GM20000 (cell line): Measurements from ENCODE around the gene S100A2.
A peak's percentile ranks its signal among the peaks of the same experiment; 100 is the strongest.

ENCODE experiments used
- DNase-seq: peaks from one replicate; pipeline ENCODE4 v3.0.0; 2012; ENCODE audit warnings: low spot score
- CTCF ChIP-seq: IDR thresholded peaks from 2 replicates; pipeline ENCODE4 v1.5.1; 2012; ENCODE audit warnings: mild to moderate bottlenecking, control low read depth; ENCODE audit errors: extremely low read depth, missing control alignments

The S100A2 gene

GRCh38 chr1:153540394-153541361 lies 25.0 kb downstream of the S100A2 start, which contains the start of gene S100A5:
Gene S100A5 (minus strand): TSS chr1:153540934. CDS start chr1:153540191, 743 bp downstream.
- DNase-seq = no peak

GRCh38 chr1:153539395-153540093 lies 26.1 kb downstream of the S100A2 start:
- no peak for DNase-seq
- TF ChIP-seq CTCF = no peak

More at GRCh38 chr1:153540394-153541361, 25.0 kb downstream of the S100A2 start, which contains the start of gene S100A5:
- no peak for TF ChIP-seq CTCF

- DNase-seq = no peak
These were observed 27.3 kb downstream of the S100A2 start for GRCh38 chr1:153538315-153538821.

GRCh38 chr1:153537376-153537730 lies 28.3 kb downstream of the S100A2 start:
- no peak for DNase-seq
- TF ChIP-seq CTCF = no peak

More at GRCh38 chr1:153538315-153538821, 27.3 kb downstream of the S100A2 start:
- TF ChIP-seq CTCF = no peak

- DNase-seq = no peak
- TF ChIP-seq CTCF = no peak
These were observed 28.8 kb downstream of the S100A2 start for GRCh38 chr1:153536671-153537375.

GRCh38 chr1:153536012-153536670 lies 29.5 kb downstream of the S100A2 start:
- peak; percentile 58 for DNase-seq
- no peak for TF ChIP-seq CTCF
